Cardiac fibroblast (primary cell): ENCODE results near the gene SPIRE2.
"Not testable (repeated sequence)": the region's sequence is repeated elsewhere in the genome, so short reads cannot be mapped to it uniquely, and the experiment has no call there.

Source experiments
- DNase-seq, 2 donors: peaks; one replicate each; pipeline versions ENCODE4 v3.0.0 to v3.0.0-alpha.2; 2010; ENCODE audit warnings: low read depth in 2 of 2
- H3K4me3 ChIP-seq, 2 donors: replicated peaks in 1 of 2; 1 replicate in 1 of 2; 2 replicates in 1 of 2; pipeline ENCODE4 v1.5.1; 2011; ENCODE audit warnings: low read depth in 2 of 2, low read length in 2 of 2, mild to moderate bottlenecking in 2 of 2, moderate library complexity in 1 of 2
- CTCF ChIP-seq: IDR thresholded peaks from one replicate; pipeline ENCODE4 v1.5.1; 2011; ENCODE audit warnings: low read depth, mild to moderate bottlenecking, low read length, inconsistent platforms

SPIRE2 gene

GRCh38 chr16:89871895-89872294 lies 43.6 kb downstream of the SPIRE2 start:
- H3K4me3 ChIP-seq: no peak overlapping the region
- DNase-seq: no peak
- no peak for TF ChIP-seq CTCF

- no peak for TF ChIP-seq CTCF
- peak within 1 kb of the TSS; percentile 85 to 88 for H3K4me3 ChIP-seq
- DNase-seq: peak; percentile 87 to 89
Measured at GRCh38 chr16:89873109-89873971, 45.1 kb downstream of the SPIRE2 start, which contains the start of gene TCF25. Gene TCF25, plus strand, starts transcription at chr16:89873592. Its CDS starts 76 bp downstream, at chr16:89873668.

- H3K4me3 ChIP-seq: peak overlapping the region; percentile 85 to 88
- DNase-seq: peak; percentile 98 to 99
- no peak for TF ChIP-seq CTCF
Measured at GRCh38 chr16:89873972-89874689, 45.9 kb downstream of the SPIRE2 start.

- not testable (repeated sequence) for H3K4me3 ChIP-seq
Measured at GRCh38 chr16:89879123-89879522, 50.8 kb downstream of the SPIRE2 start.

GRCh38 chr16:89880477-89881367 lies 52.4 kb downstream of the SPIRE2 start:
- no peak overlapping the region for H3K4me3 ChIP-seq
- TF ChIP-seq CTCF: no peak
- DNase-seq: no peak

More at GRCh38 chr16:89879123-89879522, 50.8 kb downstream of the SPIRE2 start:
- not testable (repeated sequence) for DNase-seq

- H3K4me3 ChIP-seq: no peak overlapping the region
- no peak for TF ChIP-seq CTCF
- DNase-seq: no peak
Measured at GRCh38 chr16:89881368-89881730, 53.1 kb downstream of the SPIRE2 start.
